Epidermal melanocyte (primary cell): Measurements from ENCODE around the gene ANXA11.
"Not testable (repeated sequence)": the region's sequence is repeated elsewhere in the genome, so short reads cannot be mapped to it uniquely, and the experiment has no call there.

Source experiments
- DNase-seq: peaks from one replicate; pipeline ENCODE4 v3.0.0; 2011; ENCODE audit warnings: low spot score; ENCODE audit not compliant: insufficient read length

ANXA11 gene

DNA sequence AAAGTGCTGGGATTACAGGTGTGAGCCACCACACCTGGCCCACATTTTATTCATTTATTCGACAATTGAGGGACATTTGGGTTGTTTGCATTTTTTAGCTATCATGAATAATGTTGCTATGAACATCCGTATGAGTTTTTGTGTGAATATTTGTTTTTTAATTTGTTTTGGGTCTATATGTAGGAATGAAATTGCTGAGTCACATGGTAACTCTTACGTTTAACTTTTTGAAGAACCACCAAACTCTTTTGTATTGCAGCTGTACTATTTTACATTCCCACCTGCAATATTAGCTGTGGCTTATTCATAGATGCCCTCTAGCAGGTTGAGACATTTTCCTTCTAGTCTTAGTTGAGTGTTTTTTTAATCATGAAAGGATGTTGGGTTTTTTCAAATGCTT is 58.4 kb downstream of the ANXA11 start:
- no peak for DNase-seq

DNA sequence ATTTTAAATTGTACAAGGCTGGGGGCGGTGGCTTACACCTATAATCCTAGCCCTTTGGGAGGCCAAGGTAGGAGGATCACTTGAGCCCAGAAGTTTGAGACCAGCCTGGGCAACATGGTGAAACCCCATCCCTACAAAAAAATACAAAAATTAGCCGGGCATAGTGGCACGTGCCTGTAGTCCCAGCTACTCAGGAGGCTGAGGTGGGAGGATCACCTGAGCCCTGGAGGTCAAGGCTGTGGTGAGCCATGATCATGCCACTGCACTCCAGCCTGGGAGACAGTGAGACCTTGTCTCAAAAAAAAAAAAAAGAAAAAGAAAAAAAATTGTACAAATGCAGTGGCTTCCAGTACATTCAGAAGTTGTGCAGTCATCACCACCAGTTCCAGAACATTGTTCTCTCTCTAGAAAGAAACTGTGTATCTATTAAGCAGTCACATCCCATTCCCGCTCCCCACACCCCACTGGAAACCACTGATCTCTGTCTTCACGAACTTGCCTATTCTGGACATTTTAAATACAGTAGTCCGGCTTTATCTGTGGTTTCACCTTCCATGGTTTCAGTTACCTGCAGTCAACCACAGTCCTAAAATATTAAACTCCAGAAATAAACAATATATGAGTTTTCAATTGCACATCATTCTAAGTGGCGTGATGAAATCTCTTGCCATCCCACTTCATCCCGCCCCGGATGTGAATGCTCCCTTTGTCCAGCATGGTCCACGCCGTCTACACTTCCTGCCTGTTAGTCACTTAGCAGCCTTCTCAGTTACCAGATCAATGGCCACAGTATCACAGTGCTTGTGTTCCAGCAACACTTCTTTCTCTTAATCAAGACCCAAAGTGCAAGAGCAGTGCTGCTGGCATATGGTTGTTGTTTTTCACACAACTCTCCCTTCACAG is 59.7 kb downstream of the ANXA11 start:
- DNase-seq = not testable (repeated sequence)

DNA sequence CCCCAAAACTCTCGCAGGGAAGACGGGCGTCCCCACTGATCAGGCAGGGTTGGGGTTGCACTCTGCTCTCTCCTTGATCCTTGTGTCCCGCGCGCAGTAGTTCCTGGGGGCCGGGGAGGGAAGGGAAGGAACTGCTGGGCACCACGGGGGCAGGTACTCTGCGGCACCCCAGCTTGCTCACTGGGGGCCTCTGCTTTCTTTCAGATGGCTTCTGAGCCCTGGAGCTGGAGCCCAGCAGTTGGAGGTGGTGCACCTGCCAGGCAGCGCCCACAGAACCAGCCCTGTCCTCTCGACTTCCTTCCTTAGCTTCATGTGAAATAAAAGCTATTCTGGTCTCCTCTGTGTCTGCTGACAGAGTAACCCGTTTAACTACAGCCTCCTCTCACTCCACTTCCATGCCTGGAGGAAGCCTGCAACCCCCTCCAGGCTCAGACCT is 60.6 kb downstream of the ANXA11 start:
- DNase-seq = no peak

DNA sequence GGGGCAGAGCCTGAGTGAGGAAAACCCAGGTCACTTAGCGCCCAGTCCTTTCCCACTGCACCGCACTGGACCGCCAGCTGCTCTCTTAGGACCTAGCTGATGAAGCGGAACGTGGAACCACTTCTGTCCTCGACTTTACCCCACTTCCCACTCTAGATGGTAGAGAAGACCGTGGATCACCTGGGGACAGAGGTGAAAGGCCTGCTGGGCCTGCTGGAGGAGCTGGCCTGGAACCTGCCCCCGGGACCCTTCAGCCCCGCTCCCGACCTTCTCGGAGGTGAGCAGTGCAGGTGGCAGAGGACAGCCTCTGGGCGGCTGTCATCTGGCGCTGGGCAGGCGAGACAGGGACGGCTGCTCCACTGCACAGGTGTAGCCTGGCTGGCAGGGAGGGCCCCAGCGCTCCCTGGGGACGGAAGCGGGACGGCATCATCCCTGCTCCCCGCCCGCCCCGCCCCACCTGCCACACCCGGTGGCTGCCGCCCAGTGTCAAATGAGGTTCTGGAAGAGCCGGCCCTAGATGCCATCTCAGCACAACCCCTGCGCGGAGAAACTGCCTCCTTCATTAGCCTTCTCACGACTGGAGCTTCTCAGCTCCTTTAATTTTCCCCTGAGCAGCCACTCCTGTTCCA is 61.2 kb downstream of the ANXA11 start:
- DNase-seq = no peak

DNA sequence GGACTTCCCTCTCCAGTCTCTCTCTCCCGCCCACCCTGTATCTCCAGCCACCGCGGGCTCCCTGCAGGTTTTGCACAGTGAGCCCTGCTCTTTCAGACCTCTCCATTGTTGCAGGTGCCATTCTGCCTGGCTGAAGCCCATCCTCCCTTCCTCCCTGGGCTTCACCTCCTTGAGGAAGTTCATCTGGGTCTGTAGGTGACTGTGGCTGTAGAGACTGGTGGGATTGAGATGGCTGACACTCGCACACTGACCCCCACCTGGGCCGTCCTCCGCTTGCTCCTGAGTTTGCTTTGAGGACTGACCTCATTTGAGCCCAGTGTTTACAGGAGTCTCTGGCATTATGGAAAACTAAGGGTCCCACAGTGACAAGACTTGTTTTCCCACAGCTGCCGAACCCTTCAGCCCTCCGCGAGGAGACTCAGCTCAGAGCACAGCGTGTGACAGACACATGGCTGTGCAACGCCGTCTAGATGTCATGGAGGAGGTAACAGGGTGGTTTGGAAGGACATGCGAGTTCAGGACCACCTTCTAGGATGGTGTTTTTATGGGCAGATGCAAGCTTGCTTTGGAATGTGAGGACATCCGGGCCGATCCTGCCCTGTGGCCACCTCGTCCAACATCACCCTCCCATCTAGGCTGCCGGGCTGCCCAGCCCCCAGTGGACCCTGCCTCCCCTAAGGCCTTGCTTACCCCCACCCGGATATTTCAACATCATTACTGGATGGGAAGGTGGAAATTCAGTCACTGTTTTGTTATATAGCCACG is 63.5 kb downstream of the ANXA11 start:
- DNase-seq = no peak

DNA sequence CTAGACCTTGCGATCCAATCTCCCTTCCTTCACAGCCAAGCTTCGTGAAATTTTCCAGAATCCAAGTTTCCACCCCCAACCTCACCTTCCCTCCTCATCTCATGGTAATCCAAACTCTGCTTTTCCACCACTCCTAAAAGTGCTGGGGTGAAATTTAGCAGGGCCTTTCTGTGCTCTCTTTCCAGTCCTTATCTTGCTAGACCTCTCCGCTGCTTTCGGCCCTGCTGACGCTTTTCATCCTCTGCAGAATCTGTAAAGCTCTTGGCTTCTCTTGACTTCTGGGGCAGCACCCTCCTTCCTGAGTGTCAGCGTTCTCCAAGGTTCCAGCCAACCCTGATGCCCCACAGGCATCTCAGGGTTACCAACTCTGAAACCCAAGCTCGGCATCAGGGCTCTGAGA is 65.1 kb downstream of the ANXA11 start:
- no peak for DNase-seq

DNA sequence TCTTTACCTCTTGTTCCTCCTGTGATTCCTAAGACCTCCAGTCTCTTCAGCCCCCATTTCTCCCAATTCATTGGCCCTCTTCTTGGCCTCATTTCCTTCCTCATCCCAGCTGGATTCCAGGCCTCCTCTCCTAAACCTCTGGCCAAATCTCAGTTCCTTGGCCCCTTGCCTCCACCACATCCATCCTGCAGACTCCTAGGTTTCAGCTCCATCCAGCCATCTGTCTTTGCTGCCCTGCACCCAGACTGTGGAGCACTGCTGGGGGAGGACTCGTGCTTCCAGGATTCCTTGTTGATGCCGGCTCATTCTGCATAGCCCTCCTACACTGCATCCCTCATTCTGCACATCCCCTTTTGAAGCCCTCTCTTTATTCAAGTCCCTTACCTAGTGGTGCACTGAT is 66.1 kb downstream of the ANXA11 start:
- no peak for DNase-seq

DNA sequence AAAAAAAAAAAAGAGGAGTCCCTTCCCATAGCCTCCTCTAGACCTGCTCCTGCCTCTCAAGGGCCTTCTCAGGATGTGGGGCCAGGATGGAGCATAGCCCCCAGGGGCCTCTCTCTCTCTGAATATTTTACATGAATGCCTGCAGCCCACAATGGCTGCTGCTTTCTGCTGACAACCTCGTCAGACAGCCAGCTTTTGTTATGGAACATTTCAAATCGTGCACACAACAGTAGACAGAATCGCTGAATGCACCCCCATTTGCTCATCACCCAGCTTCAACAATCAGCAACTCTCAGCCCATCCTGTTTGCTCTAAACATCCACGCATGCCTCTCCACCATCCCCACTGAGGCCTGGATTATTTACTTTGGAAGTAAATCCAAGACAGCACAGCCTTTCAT is 67.4 kb downstream of the ANXA11 start:
- no peak for DNase-seq

DNA sequence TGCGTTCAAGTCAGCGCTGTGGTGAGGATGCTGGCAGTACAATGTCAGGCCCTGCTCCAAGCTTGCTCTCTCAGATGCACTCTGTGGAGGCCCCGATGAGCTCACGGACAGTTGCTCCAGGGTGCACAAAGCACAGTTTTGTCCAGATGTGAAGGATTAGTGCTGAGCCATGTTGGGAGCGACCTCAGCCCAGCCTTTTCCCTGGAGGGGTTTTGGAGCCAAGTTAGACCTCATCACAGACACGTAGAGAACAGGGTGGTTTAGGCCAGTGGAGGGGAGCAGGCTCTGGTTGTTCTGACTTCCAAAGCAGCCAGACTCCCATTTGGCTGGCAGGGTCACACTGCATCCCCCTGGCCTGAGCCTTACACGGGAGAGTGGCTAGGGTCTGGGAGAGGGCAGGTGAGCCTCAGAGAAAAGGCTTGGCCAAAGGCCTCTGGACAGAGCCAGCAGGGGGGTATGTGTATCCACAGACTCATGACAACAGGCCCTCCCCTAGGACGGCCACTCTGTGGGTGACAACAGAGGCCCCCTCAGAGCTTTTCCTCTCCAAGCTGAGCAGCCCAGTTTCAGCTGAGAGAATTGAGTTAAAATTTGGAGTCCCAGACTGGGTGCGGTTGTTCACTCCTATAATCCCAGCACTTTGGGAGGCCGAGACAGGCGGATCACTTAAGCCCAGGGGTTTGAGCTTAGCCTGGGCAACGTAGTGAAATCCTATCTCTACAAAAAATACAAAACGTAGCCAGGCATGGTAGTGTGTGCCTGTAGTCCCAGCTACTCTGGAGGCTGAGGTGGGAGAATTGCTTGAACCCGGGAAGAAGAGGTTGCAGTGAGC is 68.1 kb downstream of the ANXA11 start:
- no peak for DNase-seq

DNA sequence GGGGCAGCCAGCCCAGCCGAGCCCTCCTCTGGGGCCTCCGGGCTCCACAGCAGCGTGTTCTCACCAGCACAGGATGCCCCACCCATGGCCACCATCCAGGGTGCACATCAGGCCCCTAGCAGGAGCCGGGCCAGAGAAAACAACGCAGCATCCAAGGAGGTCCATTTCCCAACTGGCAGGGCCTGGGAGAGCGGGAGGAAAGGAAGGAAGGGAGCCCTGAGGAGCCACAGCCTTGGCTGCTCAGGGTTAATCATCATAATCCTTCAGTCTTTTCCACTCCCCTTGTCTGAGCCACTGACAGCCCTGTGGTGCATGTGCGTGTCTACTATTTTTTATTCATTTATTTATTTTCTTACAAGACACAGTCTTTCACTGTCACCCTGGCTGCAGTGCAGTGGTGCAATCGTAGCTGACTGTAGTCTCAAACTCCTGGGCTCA is 69.2 kb downstream of the ANXA11 start:
- DNase-seq = no peak

DNA sequence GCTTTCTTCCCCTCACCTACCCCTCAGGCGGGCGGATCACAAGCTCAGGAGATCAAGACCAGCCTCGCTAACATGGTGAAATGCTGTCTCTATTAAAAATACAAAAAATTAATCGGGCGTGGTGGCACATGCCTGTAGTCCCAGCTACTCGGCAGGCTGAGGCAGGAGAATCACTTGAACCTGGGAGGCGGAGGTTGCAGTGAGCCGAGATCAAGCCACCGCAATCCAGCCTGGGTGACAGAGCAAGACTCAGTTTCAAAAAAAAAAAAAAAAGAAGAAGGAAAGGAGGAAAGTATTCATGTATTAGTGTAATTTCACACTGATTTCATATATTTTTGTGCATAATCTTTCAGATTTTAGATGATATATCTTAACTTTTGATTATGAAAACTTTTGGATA is 71.7 kb downstream of the ANXA11 start:
- DNase-seq = not testable (repeated sequence)

DNA sequence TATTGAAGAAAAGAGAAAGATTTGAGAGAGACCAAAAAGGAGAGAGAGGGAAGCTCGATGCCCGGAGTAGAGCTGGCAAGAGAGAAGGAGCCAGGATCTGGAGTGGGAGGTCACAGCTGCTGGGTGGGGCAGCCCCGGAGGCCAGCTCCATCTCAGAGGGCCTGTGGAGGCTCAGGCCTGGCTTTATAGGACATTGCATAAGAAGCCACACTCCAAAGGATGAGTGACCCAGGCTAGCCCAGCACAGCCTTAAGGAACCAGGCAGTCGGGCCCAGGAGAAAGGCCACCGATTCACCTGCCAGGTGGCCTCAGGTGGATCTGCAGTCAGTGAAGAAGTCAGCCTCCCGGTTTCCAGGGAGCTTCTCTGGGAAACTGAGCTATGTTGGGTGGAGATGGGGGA is 72.1 kb downstream of the ANXA11 start:
- no peak for DNase-seq

DNA sequence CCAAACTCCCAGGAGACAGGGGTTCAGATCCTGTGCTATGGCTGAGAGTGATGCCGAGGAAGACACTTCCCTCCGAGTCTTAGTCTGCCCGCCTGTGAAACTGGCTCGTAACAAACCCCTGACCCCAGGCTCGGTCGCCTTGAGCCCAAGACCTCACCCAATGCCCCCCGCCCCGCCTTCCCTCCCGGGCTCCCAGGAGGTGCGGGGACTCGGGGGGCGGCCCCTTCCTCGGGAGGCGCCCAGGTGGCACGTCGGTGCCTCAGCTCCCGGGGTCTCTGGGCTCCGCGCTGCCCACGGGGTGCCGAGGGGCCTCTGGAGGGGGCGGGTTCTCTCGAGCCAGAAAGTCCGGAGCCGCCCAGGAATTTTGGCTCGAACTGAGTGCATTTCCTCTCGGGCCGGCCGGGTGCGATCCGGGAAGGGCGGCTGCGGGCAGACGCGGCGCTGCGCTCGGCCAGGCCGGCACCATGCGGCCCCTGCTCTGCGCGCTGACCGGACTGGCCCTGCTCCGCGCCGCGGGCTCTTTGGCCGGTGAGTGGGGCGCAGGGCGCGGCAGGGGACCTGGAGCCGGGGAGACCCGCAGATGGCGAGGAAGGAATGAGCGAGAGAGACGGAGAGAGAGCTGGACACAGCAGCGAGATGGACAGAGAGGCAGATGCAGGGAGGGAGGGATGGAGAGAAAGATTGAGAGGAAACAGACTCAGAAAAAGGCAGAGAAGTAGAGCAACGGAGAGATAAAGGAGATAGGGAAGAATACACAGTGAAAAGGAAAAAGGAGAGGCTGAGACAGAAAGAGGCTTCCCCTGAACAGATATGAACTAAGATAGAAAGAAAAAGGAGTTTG is 72.8 kb downstream of the ANXA11 start, which contains the start of gene PLAC9:
Gene PLAC9, plus strand, starts transcription at position 432 of the 841 bp plus-strand sequence. Its CDS starts 33 bp downstream, at position 465.
- no peak for DNase-seq

DNA sequence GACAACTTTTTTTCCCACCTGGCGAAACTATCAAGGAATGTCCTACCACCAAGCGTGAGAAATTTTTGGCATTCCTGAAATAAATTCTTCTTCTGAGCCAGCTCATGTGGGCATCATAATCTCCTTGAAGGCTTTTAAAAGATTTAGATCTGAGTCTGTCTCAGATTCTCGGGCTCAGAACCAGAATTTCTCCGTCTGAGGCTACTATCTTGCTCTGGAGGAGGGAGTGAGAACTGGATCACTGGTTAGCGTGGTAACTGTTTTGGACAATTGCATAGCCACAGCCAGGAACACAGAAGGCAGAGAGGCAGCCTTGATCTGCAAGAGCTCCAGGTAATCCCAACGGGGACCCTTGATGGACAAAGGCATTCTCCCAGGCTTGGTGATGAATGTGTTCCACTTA is 73.8 kb downstream of the ANXA11 start:
- no peak for DNase-seq

DNA sequence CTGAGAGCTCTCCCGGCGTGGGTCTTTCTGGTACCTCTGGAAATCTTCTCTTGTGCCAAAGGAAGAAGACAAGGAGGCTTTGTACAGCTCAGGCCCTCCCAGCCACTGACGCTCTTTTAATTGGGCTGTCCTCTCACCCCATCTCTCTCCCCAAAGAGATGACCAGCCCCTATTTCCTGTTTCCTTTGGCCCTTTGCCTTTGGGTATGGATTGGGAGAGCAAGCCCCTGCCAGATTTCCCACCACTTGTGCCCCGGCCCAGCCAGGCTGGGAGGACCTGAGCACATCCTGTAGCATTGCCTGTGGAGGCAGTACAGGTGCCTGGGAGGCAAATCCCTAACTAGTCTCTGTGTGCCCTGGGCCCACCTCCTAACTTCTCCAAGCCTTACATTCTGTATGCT is 78.5 kb downstream of the ANXA11 start:
- DNase-seq = no peak

DNA sequence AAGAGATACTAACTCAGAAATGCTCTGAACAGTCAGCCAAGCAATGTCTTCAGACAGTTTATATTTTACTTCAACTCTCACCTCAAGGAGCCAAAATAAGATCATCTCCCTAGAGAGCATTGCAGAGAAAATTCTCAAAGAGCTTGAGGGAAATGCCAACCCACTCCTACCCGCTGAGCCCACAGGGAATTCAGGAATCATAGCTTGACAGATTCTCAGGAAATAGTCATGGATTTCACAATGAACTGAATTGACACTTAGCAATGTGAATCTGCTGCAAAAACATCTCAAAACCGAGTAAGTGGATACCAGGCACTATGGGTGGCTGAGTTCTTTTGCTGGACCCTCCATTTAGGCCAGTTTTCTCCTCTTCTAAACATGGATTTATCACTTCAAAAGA is 82.6 kb downstream of the ANXA11 start:
- DNase-seq = no peak

DNA sequence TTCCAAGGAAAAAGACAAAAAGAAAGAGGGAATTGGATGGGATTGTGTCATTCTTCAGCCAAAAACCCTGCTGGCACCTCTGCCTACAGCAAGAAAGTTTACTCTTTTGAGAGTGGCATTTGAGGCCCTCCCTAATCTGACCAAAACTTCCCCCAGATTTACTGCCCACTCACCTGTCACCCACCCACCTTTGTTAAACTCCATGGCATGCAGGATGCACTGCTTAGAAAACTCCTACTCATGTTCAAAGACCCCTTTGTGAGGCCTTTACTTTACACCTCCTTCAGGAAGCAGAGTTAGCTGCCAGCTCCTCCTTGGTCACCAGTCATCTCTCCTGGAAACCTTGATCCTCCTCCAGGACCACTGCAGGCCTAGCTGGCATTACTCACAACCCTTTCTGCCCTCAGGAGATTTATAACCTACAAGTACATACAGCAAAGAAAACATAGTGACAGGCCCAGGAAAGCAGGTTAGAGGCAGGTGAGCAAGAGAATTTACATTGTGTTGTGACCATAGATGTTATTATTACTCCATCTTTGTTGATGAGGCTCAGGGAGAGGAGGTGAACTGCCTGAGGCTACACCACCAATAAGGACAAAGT is 83.1 kb downstream of the ANXA11 start:
- DNase-seq = no peak

DNA sequence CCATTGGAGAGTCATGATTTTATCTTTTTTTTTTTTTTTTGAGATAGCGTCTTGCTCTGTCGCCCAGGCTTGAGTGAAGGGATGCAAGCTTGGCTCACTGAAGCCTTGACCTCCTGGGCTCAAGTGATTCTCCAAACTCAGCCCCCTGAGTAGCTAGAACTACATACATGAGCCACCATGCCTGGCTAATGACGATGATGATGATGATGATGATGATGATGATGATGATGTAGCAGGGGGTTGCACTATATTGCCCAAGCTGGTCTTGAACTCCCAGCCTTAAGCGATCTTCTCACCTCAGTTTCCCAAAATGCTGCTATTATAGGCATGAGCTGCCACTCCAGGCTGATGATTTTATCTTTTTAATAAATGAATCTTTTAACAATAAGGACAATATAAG is 86.7 kb downstream of the ANXA11 start:
- no peak for DNase-seq

DNA sequence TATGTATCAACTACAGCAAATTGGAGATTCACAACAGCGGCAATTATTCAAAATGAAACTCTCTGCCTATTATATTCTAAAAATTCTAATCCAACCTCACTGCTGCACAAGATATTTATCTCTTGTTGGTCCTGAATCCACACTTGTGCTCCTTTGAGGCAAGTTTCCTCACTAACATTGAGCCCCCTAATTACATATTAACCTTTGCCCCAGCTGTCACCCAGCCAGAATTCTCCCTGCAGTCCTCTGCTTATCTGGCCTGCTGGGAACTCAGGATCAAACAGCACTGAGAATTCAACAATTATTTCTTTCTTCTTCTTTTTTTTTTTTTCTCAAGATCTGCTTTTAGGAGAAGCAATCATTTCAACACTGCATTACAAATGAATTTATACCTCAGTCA is 94.4 kb downstream of the ANXA11 start:
- DNase-seq = no peak
